Measurements from ENCODE around the gene CD63. TPM values are rescaled to one million over a fixed set of nuclear protein-coding genes. Genes with fewer than 3 reads are reported as not detected.

CD63 gene
- total and polyA plus RNA-seq, 2 of the 13 experiments (the other 11 are each of a cell fraction or from before 2014, with no cell fraction given) = 234 to 277 TPM

DNA sequence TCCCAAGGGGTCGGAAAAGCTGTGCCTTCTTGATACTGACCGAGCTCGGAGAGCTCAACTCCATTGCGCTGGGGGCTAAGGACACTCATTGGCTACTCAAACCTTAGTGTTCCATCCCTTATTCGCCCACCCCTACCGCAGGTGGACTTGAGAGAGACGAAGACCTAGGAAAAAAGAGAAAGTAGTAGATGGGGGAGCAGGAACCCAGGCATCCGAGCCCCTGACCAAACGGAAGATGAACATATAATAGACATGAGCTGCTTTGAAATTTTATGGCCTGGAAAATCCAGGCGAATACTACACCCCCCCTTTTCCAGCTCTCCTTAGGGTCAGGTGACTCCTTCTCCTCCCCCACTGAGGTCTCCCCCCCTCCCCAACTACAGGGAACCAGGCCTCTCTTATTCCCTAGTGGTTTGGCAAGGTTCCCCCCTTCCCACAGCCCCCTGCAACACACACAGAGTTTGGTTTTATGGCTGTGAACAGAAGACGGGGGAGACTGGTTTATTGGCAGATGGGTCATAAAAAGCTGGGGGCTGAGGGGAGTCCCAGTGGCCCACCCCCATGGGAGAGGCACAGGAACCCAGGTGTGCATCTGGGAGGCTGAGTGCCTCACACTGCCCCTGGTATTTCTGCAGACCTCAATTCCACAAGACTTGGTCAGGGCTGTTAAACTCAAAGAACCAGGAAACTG, 15.7 kb upstream of the CD63 start:
- ATAC-seq = peak; percentile 8
- DNase-seq (ENCODE audit: low spot score) = no peak
- no TSS peak for BruUV-seq (replicated peaks)
- ChIA-PET CTCF (ENCODE audit: low intra/inter-chr PET ratio, low total read pairs) (no interaction called here), POLR2A (interaction anchor here (0.9 to 3.0 kb wide), 4 partner anchors 24 to 183 kb away, joined by 3 to 15 read pairs (median 5); partner anchors contain the start of genes DNAJC14, ORMDL2, PYM1 and RDH5)
- in situ Hi-C loops (cut with HindIII; ENCODE audit: extremely low pct_ligation_motif_present, low pct_unique_long_range_greater_than_20kb) (no loop called here), intact Hi-C loops (cut with micrococcal nuclease; ENCODE audit: unreplicated experiment) (no loop called here)
- Histone ChIP-seq H3K9me3 (ENCODE audit: low read length) (no peaks in the 10 kb centered on the region), H3K79me2 (ENCODE audit: insufficient read depth, low read length) (no peaks in the 10 kb centered on the region), H3K4me2 (ENCODE audit: low read depth, low read length) (peak overlapping the region; percentile 98), H4K20me1 (ENCODE audit: insufficient read depth, low read length) (no peaks in the 10 kb centered on the region), H3K9ac (ENCODE audit: insufficient read depth, low read depth, low read length) (0 out of 2 replicates have a peak overlapping the region, but pooled peaks have one; percentile 50), H3K27me3 (ENCODE audit: control insufficient read depth in 1 of 2, insufficient read depth in 2 of 2, low read length in 2 of 2) (peaks cover 0 to 12% of the 10 kb centered on the region in 2 experiments; a peak in 2 of 5 replicates), H3K27ac (ENCODE audit: extremely low read length, insufficient read depth, low read length) (no peak overlapping the region), H2AFZ (ENCODE audit: low read length) (no peak overlapping the region), H3K36me3 (replicated peaks in 1 of 2; ENCODE audit: control insufficient read depth in 1 of 2, insufficient read depth in 2 of 2, low read length in 2 of 2) (no peaks in the 10 kb centered on the region), H3K4me1 (ENCODE audit: insufficient read depth, low read length) (peaks cover 39% of the 10 kb centered on the region), H3K4me3 (replicated peaks in 1 of 3; ENCODE audit: insufficient read depth in 1 of 3, low read depth in 2 of 3, low read length in 3 of 3) (peak overlapping the region; percentile 58 to 88 (median 74))
- FAIRE-seq = no peak
- 22% methylated on average over 11 of the region's 11 CpGs for WGBS (ENCODE audit: low lambda C conversion rate)
- TF ChIP-seq ZSCAN20 (CRISPR knock-in tag; IDR thresholded peaks at IDR 0.05; ENCODE audit: borderline replicate concordance) = no peak
- no peak for TF ChIP-seq KIAA2018 (CRISPR knock-in tag; IDR thresholded peaks at IDR 0.05; ENCODE audit: borderline replicate concordance)
- TF ChIP-seq, protein P1, sequence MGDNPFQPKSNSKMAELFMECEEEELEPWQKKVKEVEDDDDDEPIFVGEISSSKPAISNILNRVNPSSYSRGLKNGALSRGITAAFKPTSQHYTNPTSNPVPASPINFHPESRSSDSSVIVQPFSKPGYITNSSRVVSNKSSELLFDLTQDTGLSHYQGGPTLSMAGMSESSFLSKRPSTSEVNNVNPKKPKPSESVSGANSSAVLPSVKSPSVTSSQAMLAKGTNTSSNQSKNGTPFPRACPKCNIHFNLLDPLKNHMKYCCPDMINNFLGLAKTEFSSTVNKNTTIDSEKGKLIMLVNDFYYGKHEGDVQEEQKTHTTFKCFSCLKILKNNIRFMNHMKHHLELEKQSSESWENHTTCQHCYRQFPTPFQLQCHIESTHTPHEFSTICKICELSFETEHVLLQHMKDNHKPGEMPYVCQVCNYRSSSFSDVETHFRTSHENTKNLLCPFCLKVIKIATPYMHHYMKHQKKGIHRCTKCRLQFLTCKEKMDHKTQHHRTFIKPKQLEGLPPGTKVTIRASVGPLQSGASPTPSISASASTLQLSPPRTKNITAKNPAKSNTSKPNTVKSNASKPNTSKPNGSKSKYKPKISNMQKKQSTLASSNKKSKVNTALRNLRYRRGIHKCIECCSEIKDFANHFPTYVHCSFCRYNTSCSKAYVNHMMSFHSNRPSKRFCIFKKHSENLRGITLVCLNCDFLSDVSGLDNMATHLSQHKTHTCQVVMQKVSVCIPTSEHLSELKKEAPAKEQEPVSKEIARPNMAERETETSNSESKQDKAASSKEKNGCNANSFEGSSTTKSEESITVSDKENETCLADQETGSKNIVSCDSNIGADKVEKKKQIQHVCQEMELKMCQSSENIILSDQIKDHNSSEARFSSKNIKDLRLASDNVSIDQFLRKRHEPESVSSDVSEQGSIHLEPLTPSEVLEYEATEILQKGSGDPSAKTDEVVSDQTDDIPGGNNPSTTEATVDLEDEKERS (CRISPR knock-in tag; IDR thresholded peaks at IDR 0.05) = no peak
- no peak for TF ChIP-seq CSRNP2 (CRISPR knock-in tag; conservative IDR thresholded peaks at IDR 0.05; ENCODE audit: low read depth)
- no peak for TF ChIP-seq GABPB1 (CRISPR knock-in tag; IDR thresholded peaks at IDR 0.05)
- TF ChIP-seq ZNF709 (CRISPR knock-in tag; IDR thresholded peaks at IDR 0.05) = no peak
- no peak for TF ChIP-seq AGO1 (IDR thresholded peaks at IDR 0.05; ENCODE audit: low read depth, low read length, poor library complexity, severe bottlenecking)
- TF ChIP-seq ETV6 (CRISPR knock-in tag; conservative IDR thresholded peaks at IDR 0.05) = no peak
- no peak for TF ChIP-seq ZBTB8A (CRISPR knock-in tag; IDR thresholded peaks at IDR 0.05; ENCODE audit: borderline replicate concordance, low read depth)
- TF ChIP-seq RXRB (CRISPR knock-in tag; IDR thresholded peaks at IDR 0.05; ENCODE audit: borderline replicate concordance) = no peak

All from HepG2 (cell line).